GM12878 (cell line): ENCODE data around the gene MACROD2. TPM values are rescaled to one million over a fixed set of nuclear protein-coding genes. Genes with fewer than 3 reads are reported as not detected.

Experiments used
- ATAC-seq: fragments of 200-7000 bp; cut with Tn5 transposase; 3 replicates; pipeline ENCODE4 v1.9.1; 2020; ENCODE audit warnings: mild to moderate bottlenecking, moderate library complexity
- BruUV-seq: library from RNA; stranded (reverse); fragments of 400-500 nt; replicated peaks from 2 replicates; lab custom pipeline; 2021; lab: Mats Ljungman, UMichigan
- CTCF ChIA-PET: fragments of 300-600 bp; sonication (Branson Sonifier 250); formaldehyde crosslinking; extraction: SDS; loops from one replicate; lab custom pipeline; 2021; ENCODE audit warnings: inconsistent platforms; lab: Yijun Ruan, JAX
- POLR2A ChIA-PET: fragments of 350-600 bp; formaldehyde crosslinking; extraction: SDS; loops from one replicate; lab custom pipeline; 2021; ENCODE audit warnings: inconsistent platforms; lab: Charles Lee
- RAD21 ChIA-PET: fragments of 300-600 bp; sonication (Branson Sonifier 250); formaldehyde crosslinking; loops from one replicate; lab custom pipeline; 2023; ENCODE audit warnings: antibody characterized with exemption; ENCODE audit not compliant: unreplicated experiment; lab: Charles Lee
- SMC1A ChIA-PET: fragments of 300-600 bp; sonication (Branson Sonifier 250); formaldehyde crosslinking; loops from one replicate; lab custom pipeline; 2023; ENCODE audit not compliant: unreplicated experiment, uncharacterized antibody; lab: Charles Lee
- DNase-seq: peaks from one replicate; pipeline ENCODE4 v3.0.0-alpha.2; 2011; ENCODE audit warnings: low read depth, low spot score
- FAIRE-seq: peaks from 3 replicates; lab custom pipeline; 2011; peaks lifted over from hg19 to GRCh38; lab: Jason Lieb, UNC
- H2AFZ ChIP-seq: 2 replicates; pipeline ENCODE4 v1.6.0; 2011; ENCODE audit warnings: low read depth, low read length, control low read depth; ENCODE audit not compliant: control insufficient read depth
- H3K27ac ChIP-seq: 2 replicates; pipeline ENCODE4 v1.5.1; 2011; ENCODE audit warnings: control low read depth; ENCODE audit not compliant: control insufficient read depth, insufficient read depth
- H3K27me3 ChIP-seq, 2 experiments: replicated peaks in 1 of 2; 2 replicates each; pipeline versions ENCODE4 v1.6.0 to v1.6.1; 2011; ENCODE audit warnings: low read length in 1 of 2; ENCODE audit not compliant: control insufficient read depth in 2 of 2, insufficient read depth in 2 of 2
- H3K36me3 ChIP-seq, 2 experiments: 2 replicates each; pipeline ENCODE4 v1.5.1; 2011; ENCODE audit warnings: low read length in 1 of 2; ENCODE audit not compliant: control insufficient read depth in 2 of 2, insufficient read depth in 2 of 2
- H3K4me1 ChIP-seq: 2 replicates; pipeline ENCODE4 v1.6.1; 2011; ENCODE audit warnings: mild to moderate bottlenecking, low read length, moderate library complexity, mixed read lengths; ENCODE audit not compliant: control insufficient read depth, insufficient read depth
- H3K4me2 ChIP-seq: 2 replicates; pipeline ENCODE4 v1.6.0; 2011; ENCODE audit warnings: control low read depth; ENCODE audit not compliant: control insufficient read depth, insufficient read depth
- H3K4me3 ChIP-seq: fragments of 200-600 bp; sonication (generic); 2 replicates; pipeline ENCODE4 v1.5.1; 2016
- H3K79me2 ChIP-seq: 2 replicates; pipeline ENCODE4 v1.6.0; 2011; ENCODE audit warnings: low read length; ENCODE audit not compliant: control insufficient read depth, insufficient read depth
- H3K9ac ChIP-seq: 2 replicates; pipeline ENCODE4 v1.8.0; 2011; ENCODE audit warnings: low read length, control low read depth, mixed read lengths; ENCODE audit not compliant: control insufficient read depth, insufficient read depth
- H3K9me3 ChIP-seq: replicated peaks from 3 replicates; pipeline ENCODE4 v1.5.1; 2011; ENCODE audit warnings: mild to moderate bottlenecking, low read length; ENCODE audit not compliant: control insufficient read depth, insufficient read depth
- H4K20me1 ChIP-seq: 2 replicates; pipeline ENCODE4 v1.6.0; 2011; ENCODE audit not compliant: control insufficient read depth, insufficient read depth
- DPF2 ChIP-seq: fragments of 450-650 bp; IDR thresholded peaks from 2 replicates; pipeline ENCODE4 v1.6.1; 2017; ENCODE audit warnings: mild to moderate bottlenecking
- ESRRA ChIP-seq: IDR thresholded peaks from 2 replicates; pipeline ENCODE4 v1.6.1; 2012; ENCODE audit warnings: mild to moderate bottlenecking, low read length, improper control_type of control experiment
- HDAC2 ChIP-seq: fragments of 200-600 bp; sonication (generic); IDR thresholded peaks from 2 replicates; pipeline ENCODE4 v1.6.1; 2017
- KLF5 ChIP-seq: fragments of 450-650 bp; IDR thresholded peaks from 2 replicates; pipeline ENCODE4 v1.6.1; 2014; ENCODE audit warnings: mild to moderate bottlenecking; ENCODE audit not compliant: partially characterized antibody
- MXI1 ChIP-seq: fragments of 150-350 bp; IDR thresholded peaks from 2 replicates; pipeline ENCODE4 v1.6.1; 2011; ENCODE audit warnings: low read depth, mild to moderate bottlenecking, inconsistent platforms, low read length, improper control_type of control experiment
- POLR2AphosphoS5 ChIP-seq: IDR thresholded peaks from 2 replicates; pipeline ENCODE4 v1.6.1; 2011; ENCODE audit warnings: mild to moderate bottlenecking, low read length, inconsistent platforms
- SMC3 ChIP-seq: IDR thresholded peaks from 2 replicates; pipeline ENCODE4 v1.6.1; 2011; ENCODE audit warnings: low read length, improper control_type of control experiment, borderline replicate concordance
- SREBF2 ChIP-seq: IDR thresholded peaks from 2 replicates; pipeline ENCODE4 v1.6.1; 2012; ENCODE audit warnings: mild to moderate bottlenecking, low read length
- ZBED1 ChIP-seq: IDR thresholded peaks from 2 replicates; pipeline ENCODE4 v1.6.1; 2016; ENCODE audit warnings: borderline replicate concordance
- ZNF622 ChIP-seq: fragments of 450-650 bp; IDR thresholded peaks from 2 replicates; pipeline ENCODE4 v1.6.1; 2017; ENCODE audit warnings: mild to moderate bottlenecking, inconsistent platforms
- WGBS: methylation state at CpG from one replicate; pipeline ENCODE4 v1.1.6; 2016; ENCODE audit warnings: low lambda C conversion rate; ENCODE audit not compliant: insufficient replicate concordance, insufficient coverage; ENCODE audit errors: missing lambda C conversion rate; 5-methylcytosine and 5-hydroxymethylcytosine counted together
- in situ Hi-C: fragments of 300-500 bp; cut with MboI; formaldehyde crosslinking; loops from 9 replicates; pipeline ENCODE4 v1.14.3; 2018; ENCODE audit warnings: mixed read lengths
- intact Hi-C: fragments of 100-400 bp; cut with micrococcal nuclease; formaldehyde crosslinking; loops from one replicate; pipeline ENCODE4 v1.14.2; 2022; ENCODE audit not compliant: unreplicated experiment
- polyA plus RNA-seq, 11 experiments: library from polyadenylated mRNA; depleted of rRNA in 4 of 11; unstranded in 6 of 11; stranded (reverse) in 5 of 11; fragments of >200 nt; fragmentation: Nextera tagmentation in 4 of 11; fragmentation: Illumina TruSeq in 1 of 11; extraction: Ambion mirVana in 4 of 11; extraction: Trizol in 1 of 11; gene quantifications; 1 replicate in 1 of 11; 2 replicates in 10 of 11; pipeline versions ENCODE4 v1.2.1 to v1.2.3, GENCODE V29; 2011 to 2016; ENCODE audit warnings: inconsistent platforms in 2 of 11, missing spikeins in 2 of 11, low read depth in 1 of 11
- total RNA-seq, 4 experiments: library from RNA; depleted of rRNA in 3 of 4; stranded (reverse); fragments of >200 nt in 3 of 4; fragmentation: Illumina TruSeq in 1 of 4; extraction: Trizol in 1 of 4; gene quantifications; 2 replicates each; pipeline versions ENCODE4 v1.2.1 to v1.2.3, GENCODE V29; 2013 to 2021
- TF ChIP-seq, protein P1 (sequence below): IDR thresholded peaks from 2 replicates; pipeline ENCODE4 v1.6.1; 2012; ENCODE audit warnings: mild to moderate bottlenecking, low read depth, low read length
- TF ChIP-seq, protein P2 (sequence below): fragments of 450-650 bp; IDR thresholded peaks from 2 replicates; pipeline ENCODE4 v1.6.1; 2014; ENCODE audit warnings: mild to moderate bottlenecking
- TF ChIP-seq, protein P3 (sequence below): fragments of 450-650 bp; IDR thresholded peaks from 2 replicates; pipeline ENCODE4 v1.6.1; 2018; ENCODE audit warnings: borderline replicate concordance, mild to moderate bottlenecking; ENCODE audit not compliant: partially characterized antibody
- TF ChIP-seq, protein P4 (sequence below): fragments of 450-650 bp; IDR thresholded peaks from 2 replicates; pipeline ENCODE4 v1.6.1; 2017; ENCODE audit warnings: mild to moderate bottlenecking

The MACROD2 gene
- total and polyA plus RNA-seq, 10 of the 15 experiments (the other 5 are each of a cell fraction or from before 2014, with no cell fraction given), result 1.1 to 21.5 (median 2.2) TPM

DNA sequence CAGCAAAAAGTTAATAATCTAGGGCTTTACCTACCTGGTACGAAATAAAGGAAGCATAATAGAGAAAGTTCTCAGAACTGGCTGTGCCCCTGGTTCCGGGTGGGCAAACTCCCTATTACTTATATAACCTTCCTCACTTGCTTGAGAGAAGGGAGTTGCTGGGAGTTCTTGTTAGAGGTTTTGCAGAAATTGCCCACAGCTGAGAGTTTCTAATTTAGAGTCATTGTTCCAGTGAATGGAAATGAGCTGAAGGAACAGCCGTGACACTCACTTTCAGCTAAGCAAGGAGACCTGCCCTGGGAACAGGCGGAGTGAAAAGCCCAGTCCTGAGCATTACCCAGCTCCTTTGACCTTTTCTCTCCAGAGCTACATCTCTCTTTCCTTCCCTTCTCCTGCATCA is 936.7 kb downstream of the MACROD2 start:
- Histone ChIP-seq H3K27me3 (no peaks in the 10 kb centered on the region), H4K20me1 (no peaks in the 10 kb centered on the region), H3K4me1 (no peaks in the 10 kb centered on the region), H3K9ac (no peak overlapping the region), H3K27ac (no peak overlapping the region), H3K36me3 (no peaks in the 10 kb centered on the region), H3K4me2 (no peak overlapping the region), H2AFZ (no peak overlapping the region), H3K9me3 (no peaks in the 10 kb centered on the region; the same call in 2 of the 3 replicates), H3K79me2 (no peaks in the 10 kb centered on the region), H3K4me3 (no peak overlapping the region)
- POLR2A ChIA-PET, result no interaction called here
- DNase-seq (no peak), FAIRE-seq (no peak), ATAC-seq (no peak)
- CTCF ChIA-PET, result interaction anchor here (0.6 kb wide), 1 partner anchor 275 kb away, joined by 3 read pairs; no protein-coding TSS in a partner anchor
- no TSS peak for BruUV-seq
- in situ Hi-C loops, result no loop called here
- WGBS, result 66% methylated on average over 4 of the region's 4 CpGs
- RAD21 ChIA-PET, result no interaction called here
- TF ChIP-seq ZBED1, result no peak
- TF ChIP-seq ZNF622, result no peak
- TF ChIP-seq SMC3, result no peak
- TF ChIP-seq POLR2AphosphoS5, result no peak
- TF ChIP-seq, protein P1, sequence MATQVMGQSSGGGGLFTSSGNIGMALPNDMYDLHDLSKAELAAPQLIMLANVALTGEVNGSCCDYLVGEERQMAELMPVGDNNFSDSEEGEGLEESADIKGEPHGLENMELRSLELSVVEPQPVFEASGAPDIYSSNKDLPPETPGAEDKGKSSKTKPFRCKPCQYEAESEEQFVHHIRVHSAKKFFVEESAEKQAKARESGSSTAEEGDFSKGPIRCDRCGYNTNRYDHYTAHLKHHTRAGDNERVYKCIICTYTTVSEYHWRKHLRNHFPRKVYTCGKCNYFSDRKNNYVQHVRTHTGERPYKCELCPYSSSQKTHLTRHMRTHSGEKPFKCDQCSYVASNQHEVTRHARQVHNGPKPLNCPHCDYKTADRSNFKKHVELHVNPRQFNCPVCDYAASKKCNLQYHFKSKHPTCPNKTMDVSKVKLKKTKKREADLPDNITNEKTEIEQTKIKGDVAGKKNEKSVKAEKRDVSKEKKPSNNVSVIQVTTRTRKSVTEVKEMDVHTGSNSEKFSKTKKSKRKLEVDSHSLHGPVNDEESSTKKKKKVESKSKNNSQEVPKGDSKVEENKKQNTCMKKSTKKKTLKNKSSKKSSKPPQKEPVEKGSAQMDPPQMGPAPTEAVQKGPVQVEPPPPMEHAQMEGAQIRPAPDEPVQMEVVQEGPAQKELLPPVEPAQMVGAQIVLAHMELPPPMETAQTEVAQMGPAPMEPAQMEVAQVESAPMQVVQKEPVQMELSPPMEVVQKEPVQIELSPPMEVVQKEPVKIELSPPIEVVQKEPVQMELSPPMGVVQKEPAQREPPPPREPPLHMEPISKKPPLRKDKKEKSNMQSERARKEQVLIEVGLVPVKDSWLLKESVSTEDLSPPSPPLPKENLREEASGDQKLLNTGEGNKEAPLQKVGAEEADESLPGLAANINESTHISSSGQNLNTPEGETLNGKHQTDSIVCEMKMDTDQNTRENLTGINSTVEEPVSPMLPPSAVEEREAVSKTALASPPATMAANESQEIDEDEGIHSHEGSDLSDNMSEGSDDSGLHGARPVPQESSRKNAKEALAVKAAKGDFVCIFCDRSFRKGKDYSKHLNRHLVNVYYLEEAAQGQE, result no peak
- no peak for TF ChIP-seq HDAC2
- TF ChIP-seq, protein P2, sequence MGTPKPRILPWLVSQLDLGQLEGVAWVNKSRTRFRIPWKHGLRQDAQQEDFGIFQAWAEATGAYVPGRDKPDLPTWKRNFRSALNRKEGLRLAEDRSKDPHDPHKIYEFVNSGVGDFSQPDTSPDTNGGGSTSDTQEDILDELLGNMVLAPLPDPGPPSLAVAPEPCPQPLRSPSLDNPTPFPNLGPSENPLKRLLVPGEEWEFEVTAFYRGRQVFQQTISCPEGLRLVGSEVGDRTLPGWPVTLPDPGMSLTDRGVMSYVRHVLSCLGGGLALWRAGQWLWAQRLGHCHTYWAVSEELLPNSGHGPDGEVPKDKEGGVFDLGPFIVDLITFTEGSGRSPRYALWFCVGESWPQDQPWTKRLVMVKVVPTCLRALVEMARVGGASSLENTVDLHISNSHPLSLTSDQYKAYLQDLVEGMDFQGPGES, result no peak
- TF ChIP-seq DPF2, result no peak
- TF ChIP-seq, protein P3, sequence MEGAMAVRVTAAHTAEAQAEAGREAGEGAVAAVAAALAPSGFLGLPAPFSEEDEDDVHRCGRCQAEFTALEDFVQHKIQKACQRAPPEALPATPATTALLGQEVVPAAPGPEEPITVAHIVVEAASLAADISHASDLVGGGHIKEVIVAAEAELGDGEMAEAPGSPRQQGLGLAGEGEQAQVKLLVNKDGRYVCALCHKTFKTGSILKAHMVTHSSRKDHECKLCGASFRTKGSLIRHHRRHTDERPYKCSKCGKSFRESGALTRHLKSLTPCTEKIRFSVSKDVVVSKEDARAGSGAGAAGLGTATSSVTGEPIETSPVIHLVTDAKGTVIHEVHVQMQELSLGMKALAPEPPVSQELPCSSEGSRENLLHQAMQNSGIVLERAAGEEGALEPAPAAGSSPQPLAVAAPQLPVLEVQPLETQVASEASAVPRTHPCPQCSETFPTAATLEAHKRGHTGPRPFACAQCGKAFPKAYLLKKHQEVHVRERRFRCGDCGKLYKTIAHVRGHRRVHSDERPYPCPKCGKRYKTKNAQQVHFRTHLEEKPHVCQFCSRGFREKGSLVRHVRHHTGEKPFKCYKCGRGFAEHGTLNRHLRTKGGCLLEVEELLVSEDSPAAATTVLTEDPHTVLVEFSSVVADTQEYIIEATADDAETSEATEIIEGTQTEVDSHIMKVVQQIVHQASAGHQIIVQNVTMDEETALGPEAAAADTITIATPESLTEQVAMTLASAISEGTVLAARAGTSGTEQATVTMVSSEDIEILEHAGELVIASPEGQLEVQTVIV, result no peak
- TF ChIP-seq, protein P4, sequence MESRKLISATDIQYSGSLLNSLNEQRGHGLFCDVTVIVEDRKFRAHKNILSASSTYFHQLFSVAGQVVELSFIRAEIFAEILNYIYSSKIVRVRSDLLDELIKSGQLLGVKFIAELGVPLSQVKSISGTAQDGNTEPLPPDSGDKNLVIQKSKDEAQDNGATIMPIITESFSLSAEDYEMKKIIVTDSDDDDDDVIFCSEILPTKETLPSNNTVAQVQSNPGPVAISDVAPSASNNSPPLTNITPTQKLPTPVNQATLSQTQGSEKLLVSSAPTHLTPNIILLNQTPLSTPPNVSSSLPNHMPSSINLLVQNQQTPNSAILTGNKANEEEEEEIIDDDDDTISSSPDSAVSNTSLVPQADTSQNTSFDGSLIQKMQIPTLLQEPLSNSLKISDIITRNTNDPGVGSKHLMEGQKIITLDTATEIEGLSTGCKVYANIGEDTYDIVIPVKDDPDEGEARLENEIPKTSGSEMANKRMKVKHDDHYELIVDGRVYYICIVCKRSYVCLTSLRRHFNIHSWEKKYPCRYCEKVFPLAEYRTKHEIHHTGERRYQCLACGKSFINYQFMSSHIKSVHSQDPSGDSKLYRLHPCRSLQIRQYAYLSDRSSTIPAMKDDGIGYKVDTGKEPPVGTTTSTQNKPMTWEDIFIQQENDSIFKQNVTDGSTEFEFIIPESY, result no peak
- TF ChIP-seq ESRRA, result no peak
- TF ChIP-seq KLF5, result no peak
- TF ChIP-seq MXI1, result no peak
- no peak for TF ChIP-seq SREBF2
- intact Hi-C loops, result no loop called here
- SMC1A ChIA-PET, result interaction anchor here (0.6 kb wide), 1 partner anchor 174 kb away, joined by 3 read pairs; no protein-coding TSS in a partner anchor
